IPS-18a (cell line): ENCODE measurements around the gene OR1S2.
"Not testable (repeated sequence)": the region's sequence is repeated elsewhere in the genome, so short reads cannot be mapped to it uniquely, and the experiment has no call there.

Source experiments
- H3K27ac ChIP-seq: one replicate; pipeline ENCODE4 v1.5.1; 2013; ENCODE audit warnings: low read length
- H3K27me3 ChIP-seq: one replicate; pipeline ENCODE4 v1.6.1; 2013; ENCODE audit warnings: mild to moderate bottlenecking, low read length; ENCODE audit not compliant: control insufficient read depth, insufficient read depth
- H3K36me3 ChIP-seq: one replicate; pipeline ENCODE4 v1.6.1; 2013; ENCODE audit warnings: low read depth, low read length; ENCODE audit not compliant: control insufficient read depth
- H3K4me1 ChIP-seq: one replicate; pipeline ENCODE4 v1.6.1; 2013; ENCODE audit warnings: low read depth, low read length; ENCODE audit not compliant: control insufficient read depth
- H3K4me3 ChIP-seq: one replicate; pipeline ENCODE4 v1.5.1; 2013; ENCODE audit warnings: low read length
- H3K9ac ChIP-seq: one replicate; pipeline ENCODE4 v1.6.1; 2013; ENCODE audit warnings: mild to moderate bottlenecking, low read length, moderate library complexity
- H3K9me3 ChIP-seq: one replicate; pipeline ENCODE4 v1.6.1; 2013; ENCODE audit warnings: low read depth, low read length; ENCODE audit not compliant: control insufficient read depth

The OR1S2 gene

GRCh38 chr11:58204042-58204441 is at the start of gene OR1S2:
Gene OR1S2 (minus strand): TSS chr11:58204142. CDS start chr11:58204142, 0 bp downstream.
- Histone ChIP-seq H3K9ac (no peak within 1 kb of the TSS), H3K27ac (no peak within 1 kb of the TSS), H3K4me1 (no peaks in the 10 kb centered on the region), H3K36me3 (no peaks in the 10 kb centered on the region), H3K27me3 (no peaks in the 10 kb centered on the region), H3K9me3 (peaks cover 5% of the 10 kb centered on the region), H3K4me3 (no peak within 1 kb of the TSS)

- Histone ChIP-seq H3K9me3 (peaks cover 17% of the 10 kb centered on the region), H3K4me3 (no peak overlapping the region), H3K9ac (no peak overlapping the region), H3K27me3 (no peaks in the 10 kb centered on the region), H3K27ac (no peak overlapping the region), H3K4me1 (no peaks in the 10 kb centered on the region), H3K36me3 (no peaks in the 10 kb centered on the region)
These were observed 40.0 kb upstream of the OR1S2 start for GRCh38 chr11:58243954-58244353.

- Histone ChIP-seq H3K27ac (no peak overlapping the region), H3K9ac (no peak overlapping the region), H3K4me1 (no peaks in the 10 kb centered on the region), H3K27me3 (no peaks in the 10 kb centered on the region), H3K9me3 (no peaks in the 10 kb centered on the region), H3K4me3 (no peak overlapping the region), H3K36me3 (no peaks in the 10 kb centered on the region)
These were observed 24.1 kb upstream of the OR1S2 start for GRCh38 chr11:58227956-58228615.

- no peaks in the 10 kb centered on the region for H3K36me3 ChIP-seq
- no peak overlapping the region for H3K27ac ChIP-seq
- no peak overlapping the region for H3K4me3 ChIP-seq
- no peaks in the 10 kb centered on the region for H3K4me1 ChIP-seq
- H3K9ac ChIP-seq, result no peak overlapping the region
- no peaks in the 10 kb centered on the region for H3K27me3 ChIP-seq
- H3K9me3 ChIP-seq, result no peaks in the 10 kb centered on the region
These were observed 18.8 kb upstream of the OR1S2 start for GRCh38 chr11:58222721-58223120.

GRCh38 chr11:58216476-58216875 is 12.5 kb upstream of the OR1S2 start:
- H3K4me3 ChIP-seq, result no peak overlapping the region
- no peaks in the 10 kb centered on the region for H3K9me3 ChIP-seq
- no peaks in the 10 kb centered on the region for H3K36me3 ChIP-seq
- H3K9ac ChIP-seq, result no peak overlapping the region
- no peak overlapping the region for H3K27ac ChIP-seq
- no peaks in the 10 kb centered on the region for H3K4me1 ChIP-seq
- H3K27me3 ChIP-seq, result no peaks in the 10 kb centered on the region

- H3K9ac ChIP-seq, H3K27me3 ChIP-seq, H3K4me3 ChIP-seq, H3K4me1 ChIP-seq, H3K27ac ChIP-seq, H3K9me3 ChIP-seq, H3K36me3 ChIP-seq: not testable (repeated sequence)
These were observed 8.5 kb upstream of the OR1S2 start, which contains the start of gene OR1S1 for GRCh38 chr11:58212420-58212819. Gene OR1S1 (plus strand): TSS chr11:58212720.

- Histone ChIP-seq H3K27ac (no peak overlapping the region), H3K27me3 (no peaks in the 10 kb centered on the region), H3K36me3 (no peaks in the 10 kb centered on the region), H3K9me3 (peaks cover 21% of the 10 kb centered on the region), H3K4me3 (no peak overlapping the region), H3K9ac (no peak overlapping the region), H3K4me1 (no peaks in the 10 kb centered on the region)
These were observed 4.7 kb downstream of the OR1S2 start for GRCh38 chr11:58199271-58199670.

- no peak overlapping the region for H3K4me3 ChIP-seq
- H3K4me1 ChIP-seq, result no peaks in the 10 kb centered on the region
- no peaks in the 10 kb centered on the region for H3K27me3 ChIP-seq
- no peak overlapping the region for H3K9ac ChIP-seq
- H3K36me3 ChIP-seq, result no peaks in the 10 kb centered on the region
- H3K27ac ChIP-seq, result no peak overlapping the region
- H3K9me3 ChIP-seq, result peaks cover 21% of the 10 kb centered on the region
These were observed 8.0 kb downstream of the OR1S2 start for GRCh38 chr11:58195939-58196338.

GRCh38 chr11:58193391-58193790 is 10.6 kb downstream of the OR1S2 start:
- no peaks in the 10 kb centered on the region for H3K4me1 ChIP-seq

GRCh38 chr11:58192229-58192628 is 11.7 kb downstream of the OR1S2 start:
- no peak overlapping the region for H3K4me3 ChIP-seq
- no peak overlapping the region for H3K27ac ChIP-seq
- no peaks in the 10 kb centered on the region for H3K27me3 ChIP-seq
- no peaks in the 10 kb centered on the region for H3K4me1 ChIP-seq
- no peaks in the 10 kb centered on the region for H3K36me3 ChIP-seq
- H3K9me3 ChIP-seq, result peaks cover 3% of the 10 kb centered on the region
- no peak overlapping the region for H3K9ac ChIP-seq

More at GRCh38 chr11:58193391-58193790, 10.6 kb downstream of the OR1S2 start:
- H3K27me3 ChIP-seq, result no peaks in the 10 kb centered on the region
- H3K4me3 ChIP-seq, result no peak overlapping the region
- no peaks in the 10 kb centered on the region for H3K36me3 ChIP-seq
- H3K27ac ChIP-seq, result no peak overlapping the region
- no peak overlapping the region for H3K9ac ChIP-seq
- peaks cover 14% of the 10 kb centered on the region for H3K9me3 ChIP-seq

GRCh38 chr11:58188770-58189169 is 15.2 kb downstream of the OR1S2 start, which contains the start of gene OR9Q2:
Gene OR9Q2 (plus strand): TSS chr11:58189070. CDS start chr11:58190491, 1,421 bp downstream.
- Histone ChIP-seq H3K27ac (no peak within 1 kb of the TSS), H3K4me3 (no peak within 1 kb of the TSS), H3K27me3 (no peaks in the 10 kb centered on the region), H3K36me3 (no peaks in the 10 kb centered on the region), H3K9me3 (no peaks in the 10 kb centered on the region), H3K9ac (no peak within 1 kb of the TSS), H3K4me1 (no peaks in the 10 kb centered on the region)

GRCh38 chr11:58186938-58187337 is 17.0 kb downstream of the OR1S2 start:
- no peaks in the 10 kb centered on the region for H3K9me3 ChIP-seq
- H3K4me3 ChIP-seq, result no peak overlapping the region
- no peaks in the 10 kb centered on the region for H3K36me3 ChIP-seq
- no peaks in the 10 kb centered on the region for H3K4me1 ChIP-seq
- no peak overlapping the region for H3K27ac ChIP-seq
- no peaks in the 10 kb centered on the region for H3K27me3 ChIP-seq
- no peak overlapping the region for H3K9ac ChIP-seq
